PC-3 (cell line): ENCODE results near the gene PROSER2. TPM values are rescaled to one million over a fixed set of nuclear protein-coding genes. Genes with fewer than 3 reads are reported as not detected.

Source experiments
- ATAC-seq: fragments of 200-7000 bp; cut with Tn5 transposase; 2 replicates; pipeline ENCODE4 v1.9.1; 2020; ENCODE audit warnings: mild to moderate bottlenecking, moderate library complexity
- BruUV-seq: library from RNA; stranded (reverse); fragments of 400-500 nt; replicated peaks from 2 replicates; lab custom pipeline; 2021; lab: Mats Ljungman, UMichigan
- CTCF ChIA-PET: fragments of 300-600 bp; sonication (Branson Sonifier 250); formaldehyde crosslinking; loops from one replicate; lab custom pipeline; 2022; ENCODE audit warnings: antibody characterized with exemption; lab: Charles Lee
- POLR2A ChIA-PET: fragments of 300-600 bp; sonication (Branson Sonifier 250); formaldehyde crosslinking; loops from one replicate; lab custom pipeline; 2022; ENCODE audit warnings: antibody characterized with exemption; ENCODE audit not compliant: unreplicated experiment; lab: Charles Lee
- DNase-seq: peaks from one replicate; pipeline ENCODE4 v3.0.0-alpha.2; 2015
- H2AFZ ChIP-seq: fragments of 300-600 bp; sonication (generic); 2 replicates; pipeline ENCODE4 v1.6.0; 2016; ENCODE audit warnings: antibody characterized with exemption, low read length
- H3F3A ChIP-seq: fragments of 300-600 bp; sonication (generic); one replicate; pipeline ENCODE4 v1.6.0; 2017; ENCODE audit warnings: antibody characterized with exemption, low read length, control low read depth, mild to moderate bottlenecking; ENCODE audit not compliant: unreplicated experiment
- H3K27ac ChIP-seq: fragments of 300-600 bp; sonication (generic); 2 replicates; pipeline ENCODE4 v1.5.1; 2016; ENCODE audit warnings: mild to moderate bottlenecking, low read length
- H3K27me3 ChIP-seq: fragments of 300-600 bp; sonication (generic); 2 replicates; pipeline ENCODE4 v1.6.1; 2016; ENCODE audit warnings: low read length, mixed read lengths
- H3K36me3 ChIP-seq: fragments of 300-600 bp; sonication (generic); 2 replicates; pipeline ENCODE4 v1.6.1; 2016; ENCODE audit warnings: low read depth, mixed run types, low read length, mixed read lengths
- H3K4me1 ChIP-seq: fragments of 300-600 bp; sonication (generic); 2 replicates; pipeline ENCODE4 v1.5.1; 2016; ENCODE audit warnings: low read length; ENCODE audit not compliant: insufficient read depth
- H3K4me2 ChIP-seq: fragments of 300-600 bp; sonication (generic); 2 replicates; pipeline ENCODE4 v1.6.0; 2016; ENCODE audit warnings: low read length
- H3K4me3 ChIP-seq: fragments of 300-600 bp; sonication (generic); 2 replicates; pipeline ENCODE4 v1.5.1; 2016; ENCODE audit warnings: mild to moderate bottlenecking, low read length, mixed read lengths
- H3K79me2 ChIP-seq: fragments of 300-600 bp; sonication (generic); 2 replicates; pipeline ENCODE4 v1.6.1; 2017; ENCODE audit warnings: low read length, mixed read lengths
- H3K9ac ChIP-seq: fragments of 300-600 bp; sonication (generic); 2 replicates; pipeline ENCODE4 v1.6.0; 2016; ENCODE audit warnings: mild to moderate bottlenecking, low read length
- H3K9me2 ChIP-seq: fragments of 300-600 bp; sonication (generic); replicated peaks from 2 replicates; pipeline ENCODE4 v1.6.1; 2016; ENCODE audit warnings: mixed run types, low read length, mixed read lengths
- H3K9me3 ChIP-seq: fragments of 300-600 bp; sonication (generic); 2 replicates; pipeline ENCODE4 v1.6.1; 2016; ENCODE audit warnings: low read length, mixed read lengths
- H4K20me1 ChIP-seq: fragments of 300-600 bp; sonication (generic); 2 replicates; pipeline ENCODE4 v1.6.1; 2016; ENCODE audit warnings: low read length, mixed read lengths
- CTCF ChIP-seq: fragments of 300-600 bp; sonication (generic); conservative IDR thresholded peaks from 2 replicates; pipeline ENCODE4 v1.5.1; 2017; ENCODE audit warnings: antibody characterized with exemption, low read depth, mild to moderate bottlenecking, low read length
- EZH2 ChIP-seq: fragments of 300-600 bp; sonication (generic); IDR thresholded peaks from one replicate; pipeline ENCODE4 v1.6.1; 2017; ENCODE audit warnings: antibody characterized with exemption, mild to moderate bottlenecking, low read length; ENCODE audit not compliant: unreplicated experiment
- EZH2phosphoT487 ChIP-seq: fragments of 300-600 bp; sonication (generic); IDR thresholded peaks from 2 replicates; pipeline ENCODE4 v1.6.1; 2018; ENCODE audit warnings: mild to moderate bottlenecking, antibody characterized with exemption, low read length, borderline replicate concordance
- intact Hi-C: fragments of 100-400 bp; cut with micrococcal nuclease; formaldehyde crosslinking; loops from 2 replicates; pipeline ENCODE4 v1.9.0; 2023
- total RNA-seq: library from RNA; depleted of rRNA; stranded (reverse); fragments of >200 nt; gene quantifications from 2 replicates; pipeline ENCODE4 v1.2.3, GENCODE V29; 2014

The PROSER2 gene
- total RNA-seq, 1 experiment from 2014 or later: 52.5 TPM

- ChIA-PET CTCF (no interaction called here), POLR2A (no interaction called here)
- H3K9me3 ChIP-seq: no peaks in the 10 kb centered on the region
- H3K27ac ChIP-seq: no peak overlapping the region
- no peaks in the 10 kb centered on the region for H3K36me3 ChIP-seq
- H3K79me2 ChIP-seq: no peaks in the 10 kb centered on the region
- H3F3A ChIP-seq: no peaks in the 10 kb centered on the region
- ATAC-seq (no peak), DNase-seq (no peak)
- TF ChIP-seq EZH2phosphoT487 (no peak), CTCF (no peak), EZH2 (no peak)
- H3K4me2 ChIP-seq: no peak overlapping the region
- no peak overlapping the region for H2AFZ ChIP-seq
- intact Hi-C loops: no loop called here
- H3K27me3 ChIP-seq: no peaks in the 10 kb centered on the region
- peaks cover 18% of the 10 kb centered on the region for H3K4me1 ChIP-seq
- H4K20me1 ChIP-seq: no peaks in the 10 kb centered on the region
- BruUV-seq: no TSS peak
- H3K9ac ChIP-seq: no peak overlapping the region
- H3K9me2 ChIP-seq: no peaks in the 10 kb centered on the region
- H3K4me3 ChIP-seq: no peak overlapping the region
Observed at GRCh38 chr10:11901833-11902475, 78.8 kb downstream of the PROSER2 start.

DNA sequence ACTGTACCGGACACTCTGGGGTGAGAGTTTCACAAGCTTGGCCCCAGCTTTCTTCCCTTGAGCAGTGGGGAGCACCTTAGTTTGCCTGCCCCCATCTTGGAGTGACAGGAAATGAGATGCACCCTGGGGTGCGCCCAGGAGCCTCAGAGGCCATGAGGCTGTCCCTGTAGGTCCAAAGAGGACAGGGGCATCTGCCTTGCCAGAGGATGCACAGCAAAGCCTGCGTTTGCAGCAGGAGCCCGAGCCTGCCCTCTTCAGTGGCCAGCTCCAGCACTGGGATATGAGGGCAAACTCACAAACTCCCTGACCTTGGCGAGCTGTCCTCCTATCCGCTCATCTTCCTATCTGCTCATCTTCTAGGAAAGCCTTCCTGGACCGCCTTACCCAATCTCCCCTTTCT lies 79.5 kb downstream of the PROSER2 start:
- Histone ChIP-seq H2AFZ (no peak overlapping the region), H3K27ac (no peak overlapping the region), H3K4me1 (peaks cover 17% of the 10 kb centered on the region), H3K36me3 (no peaks in the 10 kb centered on the region), H3K9ac (no peak overlapping the region), H3K9me2 (no peaks in the 10 kb centered on the region), H3K27me3 (no peaks in the 10 kb centered on the region), H3K79me2 (no peaks in the 10 kb centered on the region), H3K4me2 (no peak overlapping the region), H3K9me3 (no peaks in the 10 kb centered on the region), H3K4me3 (no peak overlapping the region), H4K20me1 (no peaks in the 10 kb centered on the region), H3F3A (no peaks in the 10 kb centered on the region)
- ATAC-seq: no peak
- TF ChIP-seq CTCF (no peak), EZH2phosphoT487 (no peak), EZH2 (no peak)
- BruUV-seq: no TSS peak
- DNase-seq: no peak
- intact Hi-C loops: no loop called here
- ChIA-PET POLR2A (no interaction called here), CTCF (no interaction called here)

- Histone ChIP-seq H3K9me3 (no peaks in the 10 kb centered on the region), H2AFZ (no peak overlapping the region), H3K27ac (no peak overlapping the region), H3K4me3 (no peak overlapping the region), H3K27me3 (no peaks in the 10 kb centered on the region), H3K9me2 (no peaks in the 10 kb centered on the region), H3K4me2 (no peak overlapping the region), H3K36me3 (no peaks in the 10 kb centered on the region), H4K20me1 (no peaks in the 10 kb centered on the region), H3K9ac (no peak overlapping the region), H3F3A (no peaks in the 10 kb centered on the region), H3K4me1 (no peaks in the 10 kb centered on the region), H3K79me2 (no peaks in the 10 kb centered on the region)
- TF ChIP-seq EZH2 (no peak), EZH2phosphoT487 (no peak), CTCF (no peak)
- no TSS peak for BruUV-seq
- no peak for DNase-seq
- CTCF ChIA-PET: no interaction called here
- no peak for ATAC-seq
- intact Hi-C loops: no loop called here
- POLR2A ChIA-PET: no interaction called here
Observed at GRCh38 chr10:11906714-11907113, 83.6 kb downstream of the PROSER2 start.
